GM10266 (cell line): Measurements from ENCODE around the gene FANCI.
"Not testable (repeated sequence)": the region's sequence is repeated elsewhere in the genome, so short reads cannot be mapped to it uniquely, and the experiment has no call there.

Experiments
- DNase-seq: peaks from one replicate; pipeline ENCODE4 v3.0.0; 2012; ENCODE audit errors: extremely low spot score
- CTCF ChIP-seq: IDR thresholded peaks from 2 replicates; pipeline ENCODE4 v1.5.1; 2012; ENCODE audit warnings: mild to moderate bottlenecking, low read depth; ENCODE audit not compliant: control insufficient read depth, insufficient read depth; ENCODE audit errors: missing control alignments

Gene FANCI

GRCh38 chr15:89243046-89243690, 611 bp upstream of the FANCI start:
- TF ChIP-seq CTCF, result no peak
- no peak for DNase-seq

GRCh38 chr15:89244574-89244903, 760 bp downstream of the FANCI start:
- DNase-seq, result no peak

GRCh38 chr15:89247446-89247845, 3.7 kb downstream of the FANCI start:
- TF ChIP-seq CTCF, result no peak
- DNase-seq, result no peak

More at GRCh38 chr15:89244574-89244903, 760 bp downstream of the FANCI start:
- TF ChIP-seq CTCF, result no peak

GRCh38 chr15:89248584-89248983, 4.8 kb downstream of the FANCI start:
- DNase-seq, result no peak
- no peak for TF ChIP-seq CTCF

GRCh38 chr15:89250142-89250541, 6.4 kb downstream of the FANCI start:
- not testable (repeated sequence) for DNase-seq

- not testable (repeated sequence) for DNase-seq
Measured at GRCh38 chr15:89277281-89277680, 33.5 kb downstream of the FANCI start.

- no peak for TF ChIP-seq CTCF
- no peak for DNase-seq
Measured at GRCh38 chr15:89278307-89278706, 34.5 kb downstream of the FANCI start.

GRCh38 chr15:89282631-89283030, 38.9 kb downstream of the FANCI start:
- no peak for DNase-seq

More at GRCh38 chr15:89282631-89283030, 38.9 kb downstream of the FANCI start:
- TF ChIP-seq CTCF, result no peak
